Body of pancreas (tissue), 4 donors: ENCODE measurements around the gene CAMK4.

Experiments
- POLR2A ChIP-seq, 3 donors: fragments of 450-650 bp; IDR thresholded peaks; one replicate each; pipeline ENCODE4 v1.6.1; 2016; ENCODE audit warnings: antibody characterized with exemption in 3 of 3, mild to moderate bottlenecking in 2 of 3
- TF ChIP-seq, protein P1 (sequence below), 7 experiments: fragments of 450-650 bp in 4 of 7; fragments of 200-600 bp in 3 of 7; sonication (generic) in 3 of 7; IDR thresholded peaks; one replicate each; pipeline ENCODE4 v1.5.1; 2016 to 2019; ENCODE audit warnings: antibody characterized with exemption in 7 of 7

DNA sequence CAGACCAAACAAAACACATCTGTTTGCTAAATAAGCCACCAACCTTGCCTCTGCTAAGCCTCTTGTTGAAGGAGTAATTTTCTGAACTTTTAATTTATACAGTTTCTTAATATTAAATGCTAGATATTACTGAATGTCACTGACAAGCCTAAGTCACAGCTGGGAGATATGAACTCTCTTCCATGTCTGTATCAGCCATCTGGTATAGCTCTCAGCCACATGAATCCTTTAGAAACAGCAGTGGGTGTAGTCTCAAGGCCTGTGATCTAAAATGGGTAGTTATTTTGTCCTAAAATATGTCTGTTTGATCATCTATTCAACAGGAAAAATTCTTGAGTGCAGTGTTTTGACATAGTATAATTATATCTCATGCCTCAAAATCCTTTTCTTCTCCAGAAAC is 97.2 kb downstream of the CAMK4 start:
- TF ChIP-seq, protein P1, sequence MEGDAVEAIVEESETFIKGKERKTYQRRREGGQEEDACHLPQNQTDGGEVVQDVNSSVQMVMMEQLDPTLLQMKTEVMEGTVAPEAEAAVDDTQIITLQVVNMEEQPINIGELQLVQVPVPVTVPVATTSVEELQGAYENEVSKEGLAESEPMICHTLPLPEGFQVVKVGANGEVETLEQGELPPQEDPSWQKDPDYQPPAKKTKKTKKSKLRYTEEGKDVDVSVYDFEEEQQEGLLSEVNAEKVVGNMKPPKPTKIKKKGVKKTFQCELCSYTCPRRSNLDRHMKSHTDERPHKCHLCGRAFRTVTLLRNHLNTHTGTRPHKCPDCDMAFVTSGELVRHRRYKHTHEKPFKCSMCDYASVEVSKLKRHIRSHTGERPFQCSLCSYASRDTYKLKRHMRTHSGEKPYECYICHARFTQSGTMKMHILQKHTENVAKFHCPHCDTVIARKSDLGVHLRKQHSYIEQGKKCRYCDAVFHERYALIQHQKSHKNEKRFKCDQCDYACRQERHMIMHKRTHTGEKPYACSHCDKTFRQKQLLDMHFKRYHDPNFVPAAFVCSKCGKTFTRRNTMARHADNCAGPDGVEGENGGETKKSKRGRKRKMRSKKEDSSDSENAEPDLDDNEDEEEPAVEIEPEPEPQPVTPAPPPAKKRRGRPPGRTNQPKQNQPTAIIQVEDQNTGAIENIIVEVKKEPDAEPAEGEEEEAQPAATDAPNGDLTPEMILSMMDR (IDR thresholded peaks at IDR 0.05): no peak
- no peak for TF ChIP-seq POLR2A (IDR thresholded peaks at IDR 0.05)
